GM12878 (cell line): Measurements from ENCODE around the gene AK8. TPM values are rescaled to one million over a fixed set of nuclear protein-coding genes. Genes with fewer than 3 reads are reported as not detected.

Experiments used
- ATAC-seq: fragments of 200-7000 bp; cut with Tn5 transposase; 3 replicates; pipeline ENCODE4 v1.9.1; 2020; ENCODE audit warnings: mild to moderate bottlenecking, moderate library complexity
- BruUV-seq: library from RNA; stranded (reverse); fragments of 400-500 nt; replicated peaks from 2 replicates; lab custom pipeline; 2021; lab: Mats Ljungman, UMichigan
- CTCF ChIA-PET: fragments of 300-600 bp; sonication (Branson Sonifier 250); formaldehyde crosslinking; extraction: SDS; loops from one replicate; lab custom pipeline; 2021; ENCODE audit warnings: inconsistent platforms; lab: Yijun Ruan, JAX
- POLR2A ChIA-PET: fragments of 350-600 bp; formaldehyde crosslinking; extraction: SDS; loops from one replicate; lab custom pipeline; 2021; ENCODE audit warnings: inconsistent platforms; lab: Charles Lee
- RAD21 ChIA-PET: fragments of 300-600 bp; sonication (Branson Sonifier 250); formaldehyde crosslinking; loops from one replicate; lab custom pipeline; 2023; ENCODE audit warnings: antibody characterized with exemption; ENCODE audit not compliant: unreplicated experiment; lab: Charles Lee
- SMC1A ChIA-PET: fragments of 300-600 bp; sonication (Branson Sonifier 250); formaldehyde crosslinking; loops from one replicate; lab custom pipeline; 2023; ENCODE audit not compliant: unreplicated experiment, uncharacterized antibody; lab: Charles Lee
- DNase-seq: peaks from one replicate; pipeline ENCODE4 v3.0.0-alpha.2; 2011; ENCODE audit warnings: low read depth, low spot score
- FAIRE-seq: peaks from 3 replicates; lab custom pipeline; 2011; peaks lifted over from hg19 to GRCh38; lab: Jason Lieb, UNC
- H2AFZ ChIP-seq: 2 replicates; pipeline ENCODE4 v1.6.0; 2011; ENCODE audit warnings: low read depth, low read length, control low read depth; ENCODE audit not compliant: control insufficient read depth
- H3K27ac ChIP-seq: 2 replicates; pipeline ENCODE4 v1.5.1; 2011; ENCODE audit warnings: control low read depth; ENCODE audit not compliant: control insufficient read depth, insufficient read depth
- H3K27me3 ChIP-seq, 2 experiments: replicated peaks in 1 of 2; 2 replicates each; pipeline versions ENCODE4 v1.6.0 to v1.6.1; 2011; ENCODE audit warnings: low read length in 1 of 2; ENCODE audit not compliant: control insufficient read depth in 2 of 2, insufficient read depth in 2 of 2
- H3K36me3 ChIP-seq, 2 experiments: 2 replicates each; pipeline ENCODE4 v1.5.1; 2011; ENCODE audit warnings: low read length in 1 of 2; ENCODE audit not compliant: control insufficient read depth in 2 of 2, insufficient read depth in 2 of 2
- H3K4me1 ChIP-seq: 2 replicates; pipeline ENCODE4 v1.6.1; 2011; ENCODE audit warnings: mild to moderate bottlenecking, low read length, moderate library complexity, mixed read lengths; ENCODE audit not compliant: control insufficient read depth, insufficient read depth
- H3K4me2 ChIP-seq: 2 replicates; pipeline ENCODE4 v1.6.0; 2011; ENCODE audit warnings: control low read depth; ENCODE audit not compliant: control insufficient read depth, insufficient read depth
- H3K4me3 ChIP-seq: fragments of 200-600 bp; sonication (generic); 2 replicates; pipeline ENCODE4 v1.5.1; 2016
- H3K79me2 ChIP-seq: 2 replicates; pipeline ENCODE4 v1.6.0; 2011; ENCODE audit warnings: low read length; ENCODE audit not compliant: control insufficient read depth, insufficient read depth
- H3K9ac ChIP-seq: 2 replicates; pipeline ENCODE4 v1.8.0; 2011; ENCODE audit warnings: low read length, control low read depth, mixed read lengths; ENCODE audit not compliant: control insufficient read depth, insufficient read depth
- H3K9me3 ChIP-seq: replicated peaks from 3 replicates; pipeline ENCODE4 v1.5.1; 2011; ENCODE audit warnings: mild to moderate bottlenecking, low read length; ENCODE audit not compliant: control insufficient read depth, insufficient read depth
- H4K20me1 ChIP-seq: 2 replicates; pipeline ENCODE4 v1.6.0; 2011; ENCODE audit not compliant: control insufficient read depth, insufficient read depth
- NR2C1 ChIP-seq: fragments of 450-650 bp; IDR thresholded peaks from 2 replicates; pipeline ENCODE4 v1.6.1; 2017; ENCODE audit warnings: antibody characterized with exemption, mild to moderate bottlenecking, moderate library complexity
- ZNF217 ChIP-seq: fragments of 450-650 bp; IDR thresholded peaks from 2 replicates; pipeline ENCODE4 v1.6.1; 2017; ENCODE audit warnings: antibody characterized with exemption, mild to moderate bottlenecking
- WGBS: methylation state at CpG from one replicate; pipeline ENCODE4 v1.1.6; 2016; ENCODE audit warnings: low lambda C conversion rate; ENCODE audit not compliant: insufficient replicate concordance, insufficient coverage; ENCODE audit errors: missing lambda C conversion rate; 5-methylcytosine and 5-hydroxymethylcytosine counted together
- in situ Hi-C: fragments of 300-500 bp; cut with MboI; formaldehyde crosslinking; loops from 9 replicates; pipeline ENCODE4 v1.14.3; 2018; ENCODE audit warnings: mixed read lengths
- intact Hi-C: fragments of 100-400 bp; cut with micrococcal nuclease; formaldehyde crosslinking; loops from one replicate; pipeline ENCODE4 v1.14.2; 2022; ENCODE audit not compliant: unreplicated experiment
- polyA plus RNA-seq, 11 experiments: library from polyadenylated mRNA; depleted of rRNA in 4 of 11; unstranded in 6 of 11; stranded (reverse) in 5 of 11; fragments of >200 nt; fragmentation: Nextera tagmentation in 4 of 11; fragmentation: Illumina TruSeq in 1 of 11; extraction: Ambion mirVana in 4 of 11; extraction: Trizol in 1 of 11; gene quantifications; 1 replicate in 1 of 11; 2 replicates in 10 of 11; pipeline versions ENCODE4 v1.2.1 to v1.2.3, GENCODE V29; 2011 to 2016; ENCODE audit warnings: inconsistent platforms in 2 of 11, missing spikeins in 2 of 11, low read depth in 1 of 11
- total RNA-seq, 4 experiments: library from RNA; depleted of rRNA in 3 of 4; stranded (reverse); fragments of >200 nt in 3 of 4; fragmentation: Illumina TruSeq in 1 of 4; extraction: Trizol in 1 of 4; gene quantifications; 2 replicates each; pipeline versions ENCODE4 v1.2.1 to v1.2.3, GENCODE V29; 2013 to 2021

Gene AK8
- total and polyA plus RNA-seq, 10 of the 15 experiments (the other 5 are each of a cell fraction or from before 2014, with no cell fraction given): 0.03 to 0.12 (median 0.06) TPM; not detected in 5

DNA sequence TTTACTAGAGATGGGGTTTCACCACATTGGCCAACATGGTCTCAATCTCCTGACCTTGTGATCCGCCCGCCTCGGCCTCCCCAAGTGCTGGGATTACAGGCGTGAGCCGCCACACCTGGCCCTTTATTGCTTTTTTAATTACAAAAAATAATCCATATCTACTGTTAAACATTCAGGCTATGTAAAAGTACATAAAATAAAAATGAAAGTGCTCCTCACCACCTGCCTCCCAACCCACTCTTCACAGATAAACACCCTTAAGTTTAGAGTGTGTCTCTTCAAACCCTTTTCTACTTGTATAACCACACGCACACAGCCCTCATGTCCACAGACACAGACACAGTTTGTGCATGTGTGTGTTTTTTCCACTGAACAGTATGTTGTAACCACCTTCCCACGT, 49.6 kb upstream of the AK8 start:
- intact Hi-C loops (no loop called here), in situ Hi-C loops (no loop called here)
- H3K27ac ChIP-seq: no peak overlapping the region
- H3K79me2 ChIP-seq: no peaks in the 10 kb centered on the region
- no peak overlapping the region for H2AFZ ChIP-seq
- no peaks in the 10 kb centered on the region for H3K9me3 ChIP-seq
- FAIRE-seq (no peak), ATAC-seq (no peak), DNase-seq (no peak)
- no peak overlapping the region for H3K4me2 ChIP-seq
- H3K9ac ChIP-seq: no peak overlapping the region
- ChIA-PET POLR2A (no interaction called here), SMC1A (no interaction called here), RAD21 (no interaction called here), CTCF (interaction anchor here (0.8 kb wide), 1 partner anchor 15 kb away, joined by 4 read pairs; no protein-coding TSS in a partner anchor)
- TF ChIP-seq ZNF217: no peak
- no TSS peak for BruUV-seq
- H3K4me1 ChIP-seq: no peaks in the 10 kb centered on the region
- no peaks in the 10 kb centered on the region for H4K20me1 ChIP-seq
- H3K27me3 ChIP-seq: no peaks in the 10 kb centered on the region
- 98% methylated on average over 7 of the region's 7 CpGs for WGBS
- peaks cover 2 to 10% of the 10 kb centered on the region in 2 experiments; a peak in 3 of 4 replicates for H3K36me3 ChIP-seq
- no peak overlapping the region for H3K4me3 ChIP-seq

DNA sequence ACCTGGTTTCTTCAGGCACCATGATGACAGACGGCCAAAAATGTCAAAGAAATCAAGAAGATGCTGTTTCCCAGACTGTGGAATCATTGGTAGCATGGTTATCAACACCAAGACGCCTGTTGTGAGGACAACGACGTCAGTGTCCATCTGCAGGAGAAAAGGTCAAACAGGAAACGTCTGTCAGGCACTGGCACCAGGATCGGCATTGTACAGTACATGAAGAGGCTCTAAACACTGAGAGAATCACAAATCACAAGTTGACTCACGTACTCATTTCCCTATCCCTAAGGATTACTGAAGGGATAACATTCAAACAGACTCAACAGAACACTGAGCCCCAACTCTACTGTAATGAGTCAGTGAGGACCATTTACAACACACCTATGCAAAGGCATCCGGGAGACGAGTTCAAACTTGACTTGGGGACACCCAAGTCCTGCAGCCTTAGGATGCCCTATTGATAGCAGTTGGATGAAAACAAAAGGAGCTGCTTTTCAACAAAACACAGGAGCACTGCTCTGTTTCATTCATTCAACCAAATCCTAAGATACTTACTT, 45.3 kb upstream of the AK8 start:
- ChIA-PET SMC1A (interaction anchor here (0.6 kb wide), 1 partner anchor 18 kb away, joined by 3 read pairs; no protein-coding TSS in a partner anchor), CTCF (interaction anchor here (0.6 kb wide), 1 partner anchor 628 kb away, joined by 3 read pairs; no protein-coding TSS in a partner anchor), POLR2A (no interaction called here), RAD21 (no interaction called here)
- Histone ChIP-seq H3K9me3 (no peaks in the 10 kb centered on the region), H3K4me1 (no peaks in the 10 kb centered on the region), H3K79me2 (no peaks in the 10 kb centered on the region), H3K4me2 (no peak overlapping the region), H3K4me3 (no peak overlapping the region), H4K20me1 (no peaks in the 10 kb centered on the region), H3K27ac (no peak overlapping the region), H3K9ac (no peak overlapping the region), H3K36me3 (peaks cover 4 to 22% of the 10 kb centered on the region in 2 experiments), H3K27me3 (no peaks in the 10 kb centered on the region), H2AFZ (no peak overlapping the region)
- BruUV-seq: no TSS peak
- WGBS: 96% methylated on average over 9 of the region's 9 CpGs
- no peak for TF ChIP-seq NR2C1
- FAIRE-seq: no peak
- DNase-seq: no peak
- intact Hi-C loops (no loop called here), in situ Hi-C loops (no loop called here)
- ATAC-seq: no peak
